ENCODE results near the gene RGR. TPM values are rescaled to one million over a fixed set of nuclear protein-coding genes. Genes with fewer than 3 reads are reported as not detected.
"Not testable (repeated sequence)": the region's sequence is repeated elsewhere in the genome, so short reads cannot be mapped to it uniquely, and the experiment has no call there.

Gene RGR
- total RNA-seq, 1 donor from 2014 or later = 2.4 TPM

DNA sequence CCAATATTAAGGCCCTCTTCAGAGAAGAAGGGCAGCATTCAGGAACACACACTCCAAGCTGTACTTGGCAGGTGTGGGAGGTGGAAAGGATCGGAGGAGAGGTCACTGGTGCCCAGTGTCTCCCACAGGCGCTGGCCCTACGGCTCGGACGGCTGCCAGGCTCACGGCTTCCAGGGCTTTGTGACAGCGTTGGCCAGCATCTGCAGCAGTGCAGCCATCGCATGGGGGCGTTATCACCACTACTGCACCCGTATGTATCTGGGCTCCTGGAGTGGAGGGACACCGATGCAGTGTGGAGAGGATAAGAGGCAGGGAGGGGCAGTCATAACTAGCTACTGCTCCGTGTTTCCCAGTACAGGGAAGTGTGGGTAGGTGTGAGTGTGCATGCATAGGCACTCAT, 3.9 kb downstream of the RGR start:
- intact Hi-C loops (cut with DNase I) = no loop called here
- ATAC-seq = no peak
- no peak for DNase-seq (ENCODE audit: low spot score)

DNA sequence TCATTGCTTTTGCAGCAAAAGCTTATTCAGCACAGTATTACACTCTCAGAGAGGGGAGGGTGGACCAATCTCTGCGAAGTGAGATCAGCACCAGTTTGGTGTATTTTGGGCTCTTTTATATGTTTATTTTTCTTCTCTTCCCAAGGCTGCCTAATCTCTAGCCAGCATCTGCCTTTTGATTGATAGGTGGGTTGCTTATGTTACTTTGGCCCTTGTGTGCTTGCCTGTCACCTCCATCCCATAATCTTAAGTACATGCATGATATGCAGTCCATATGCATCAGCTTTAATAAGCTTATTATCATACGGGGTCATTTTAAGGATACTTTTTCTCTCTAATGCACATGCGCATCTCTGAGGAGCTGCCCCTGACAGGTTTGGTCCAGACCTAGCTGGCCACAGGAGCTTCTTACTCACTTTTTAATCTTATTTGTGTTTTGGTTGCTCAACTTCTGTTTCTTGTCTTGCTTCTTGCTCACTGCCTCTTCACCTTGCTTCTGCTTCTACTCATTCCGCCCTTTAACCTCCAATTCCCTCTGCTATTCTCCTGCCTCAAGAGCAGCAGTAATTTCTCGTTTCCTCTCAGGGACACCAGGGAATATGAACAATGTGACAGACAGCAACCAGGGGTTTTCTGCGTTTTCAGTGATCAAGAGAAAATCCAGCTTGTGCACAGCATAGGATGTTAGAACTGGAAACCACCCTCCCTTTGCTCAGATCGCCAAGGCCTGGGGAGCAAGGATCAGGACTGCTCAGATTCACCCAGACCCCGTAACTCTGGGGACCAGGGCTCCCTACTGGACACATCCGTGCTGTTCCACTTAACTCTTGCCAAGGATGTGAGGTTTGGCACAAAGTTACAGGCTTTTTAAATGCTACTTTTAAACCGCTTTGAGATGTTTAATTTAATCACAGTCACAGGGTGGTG, 10.0 kb downstream of the RGR start:
- ATAC-seq (no peak), DNase-seq (ENCODE audit: low spot score) (no peak)
- intact Hi-C loops (cut with DNase I) = no loop called here

DNA sequence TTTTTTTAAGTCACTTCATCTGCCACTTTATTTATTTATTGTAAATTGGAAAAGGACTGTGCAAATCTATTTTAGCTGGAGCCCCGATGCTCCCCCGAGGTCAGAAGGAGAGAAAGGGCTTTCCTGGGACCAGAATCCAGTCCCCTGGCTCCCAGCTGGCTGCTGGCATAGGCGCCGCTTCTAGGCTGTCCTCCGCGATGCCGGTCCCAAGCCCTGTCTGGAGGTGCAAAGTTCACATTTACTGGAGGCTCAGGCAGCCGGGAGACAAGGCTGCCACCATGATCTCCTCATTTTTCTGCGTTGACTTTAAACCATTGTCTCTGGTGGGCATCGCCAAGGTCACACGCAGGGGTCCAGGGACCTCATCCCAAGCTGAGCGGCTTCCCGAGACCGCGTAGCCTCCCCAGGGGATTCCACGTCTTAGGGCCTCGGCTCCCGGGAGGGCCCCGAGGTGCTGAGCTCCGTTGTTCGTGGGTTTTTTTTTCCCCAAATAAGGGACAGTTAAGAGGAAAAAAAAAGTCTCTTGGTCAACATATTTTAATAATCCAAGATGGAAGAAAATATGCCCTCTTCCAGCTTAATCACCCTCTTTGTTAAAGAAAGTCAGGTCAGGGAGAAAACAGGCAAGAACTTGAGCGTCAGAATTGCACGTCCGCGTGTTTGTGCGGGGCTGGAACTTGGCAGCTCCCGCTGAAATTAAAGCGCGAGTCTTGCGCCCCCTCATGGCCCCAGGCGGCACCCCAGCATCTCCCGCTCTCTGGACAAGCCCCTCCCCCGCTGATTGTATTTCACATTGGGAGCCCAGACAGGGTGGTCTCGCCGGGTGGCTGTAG, 11.9 kb downstream of the RGR start:
- intact Hi-C loops (cut with DNase I) = no loop called here
- ATAC-seq = peak; percentile 87
- peak; percentile 84 for DNase-seq (ENCODE audit: low spot score)

DNA sequence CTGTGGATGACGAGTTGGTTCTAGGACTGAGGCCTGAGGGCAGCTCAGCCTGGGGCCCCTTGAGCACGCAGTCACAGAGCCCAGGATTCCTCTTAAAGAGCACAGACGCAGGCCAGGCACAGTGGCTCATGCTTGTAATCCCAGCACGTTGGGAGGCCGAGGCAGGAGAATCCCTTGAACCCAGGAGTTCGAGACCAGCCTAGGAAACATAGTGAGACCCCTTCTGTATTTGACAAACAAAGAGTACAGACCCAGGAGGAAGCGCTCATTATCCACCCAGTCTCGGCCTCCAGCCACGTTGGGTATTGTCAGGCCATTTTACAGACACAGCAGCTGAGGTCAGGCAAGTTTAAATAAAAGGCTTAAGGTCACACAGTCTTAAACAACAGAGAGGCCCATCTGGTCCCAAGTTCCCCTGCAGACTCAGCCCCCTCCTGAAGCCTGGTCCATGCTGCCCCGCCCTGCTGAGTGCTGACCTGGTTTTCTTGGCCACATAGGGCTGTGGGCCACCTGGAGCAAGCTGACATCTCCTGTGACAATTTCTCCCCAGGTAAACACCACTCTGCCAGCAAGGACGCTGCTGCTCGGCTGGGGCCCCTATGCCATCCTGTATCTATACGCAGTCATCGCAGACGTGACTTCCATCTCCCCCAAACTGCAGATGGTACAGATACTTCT, 12.6 kb downstream of the RGR start:
- intact Hi-C loops (cut with DNase I) = no loop called here
- ATAC-seq (no peak), DNase-seq (ENCODE audit: low spot score) (no peak)

DNA sequence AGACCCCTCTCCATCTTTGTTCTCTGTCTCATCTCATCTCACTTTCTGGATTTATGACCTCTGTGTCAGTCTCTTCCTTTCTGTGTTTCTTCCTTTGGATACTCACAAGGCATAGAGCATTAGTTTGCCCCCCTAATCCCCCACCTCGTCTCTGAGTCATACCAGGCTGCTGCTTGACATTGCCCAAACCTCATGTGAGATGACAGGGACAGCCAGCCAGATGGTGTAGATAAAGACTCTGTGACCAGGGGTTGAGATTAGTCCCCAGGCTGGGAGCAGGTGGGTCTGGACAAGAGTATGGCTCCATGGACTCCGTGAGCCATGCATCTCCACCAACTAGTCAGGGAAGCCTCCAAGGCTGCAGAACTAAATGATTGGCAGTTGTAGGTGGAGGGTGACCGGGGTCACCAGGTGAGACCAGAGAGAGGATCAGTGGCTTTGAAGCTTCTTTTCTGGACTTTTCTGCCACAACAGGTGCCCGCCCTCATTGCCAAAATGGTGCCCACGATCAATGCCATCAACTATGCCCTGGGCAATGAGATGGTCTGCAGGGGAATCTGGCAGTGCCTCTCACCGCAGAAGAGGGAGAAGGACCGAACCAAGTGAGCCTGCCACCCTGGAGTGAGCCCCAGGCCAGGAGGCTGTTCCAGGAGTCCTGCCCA, 13.3 kb downstream of the RGR start:
- DNase-seq (ENCODE audit: low spot score) (no peak), ATAC-seq (no peak)
- intact Hi-C loops (cut with DNase I) = no loop called here

DNA sequence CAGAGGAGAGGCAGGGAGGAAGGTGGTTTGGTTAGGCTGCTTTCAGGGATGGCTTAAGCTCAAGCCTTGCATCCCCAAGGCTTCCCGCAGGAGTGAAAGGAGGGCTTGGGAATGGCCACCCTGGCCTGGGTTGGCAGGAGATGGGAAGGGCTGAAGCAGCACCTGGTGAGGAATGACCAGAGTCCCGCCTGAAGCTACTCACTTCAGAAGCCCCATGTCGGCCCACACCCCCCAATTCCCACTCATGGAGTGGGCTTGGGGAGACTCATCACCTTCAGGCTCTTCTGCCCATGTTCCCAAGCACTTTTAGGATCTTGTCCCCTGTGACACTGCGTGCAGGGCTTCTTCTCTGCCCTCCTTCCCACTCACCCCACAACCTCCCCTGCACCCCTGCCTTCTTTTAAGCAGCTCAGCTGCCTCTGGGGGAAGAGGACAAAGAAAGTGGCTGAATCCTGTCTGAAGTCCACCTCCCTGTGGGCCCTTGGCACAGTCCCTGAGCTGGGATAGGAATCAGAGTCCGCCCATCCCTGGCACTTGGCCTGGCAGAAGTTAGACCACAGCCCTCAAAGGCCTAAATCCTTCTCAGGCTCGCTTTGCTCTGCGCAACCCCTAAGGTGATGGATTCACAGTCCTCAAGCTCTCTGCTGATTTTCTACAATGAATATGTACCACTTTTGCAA, 16.5 kb downstream of the RGR start:
- intact Hi-C loops (cut with DNase I) = loop anchor here (5.0 to 10.0 kb wide), 2 partner anchors 113 to 276 kb away; no protein-coding TSS in a partner anchor
- no peak for DNase-seq (ENCODE audit: low spot score)
- ATAC-seq = no peak

DNA sequence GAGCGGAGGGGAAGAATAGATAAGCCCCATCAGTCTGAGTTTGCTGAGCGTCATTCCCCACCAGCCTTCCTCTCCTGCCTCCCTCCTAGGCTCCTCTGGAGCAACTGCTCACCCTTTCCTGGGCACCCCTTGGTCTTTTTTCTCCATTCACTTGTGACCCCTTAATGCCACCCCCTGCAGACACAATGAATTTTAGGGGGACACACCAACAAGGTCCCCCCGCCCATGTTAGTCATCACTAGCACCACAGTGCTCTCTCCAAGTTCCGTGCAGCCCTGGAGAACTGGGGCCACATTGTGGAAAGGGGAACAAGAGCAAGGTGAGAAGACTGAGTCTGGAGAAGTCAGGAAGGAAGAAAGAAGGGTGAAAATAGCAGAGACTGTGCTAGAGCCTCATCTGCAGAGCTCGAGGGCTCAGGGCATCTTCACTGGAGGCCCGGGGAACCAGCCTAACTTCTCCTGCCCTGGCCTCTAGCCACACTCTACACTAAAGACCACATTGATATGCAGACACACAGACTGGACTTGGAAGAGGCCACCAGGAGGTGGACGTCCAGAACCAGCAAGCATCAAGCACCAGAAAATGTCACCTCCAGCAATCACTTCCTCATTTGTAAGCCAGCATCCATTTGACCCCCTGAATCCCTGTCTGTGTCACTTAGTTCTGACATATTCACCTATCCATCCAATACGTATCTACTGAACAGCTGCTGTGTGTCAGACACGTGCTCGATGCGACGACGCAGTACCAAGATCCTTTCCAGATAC, 17.5 kb downstream of the RGR start:
- no peak for DNase-seq (ENCODE audit: low spot score)
- intact Hi-C loops (cut with DNase I) = loop anchor here (5.0 to 10.0 kb wide), 2 partner anchors 112 to 275 kb away; no protein-coding TSS in a partner anchor
- ATAC-seq = no peak

DNA sequence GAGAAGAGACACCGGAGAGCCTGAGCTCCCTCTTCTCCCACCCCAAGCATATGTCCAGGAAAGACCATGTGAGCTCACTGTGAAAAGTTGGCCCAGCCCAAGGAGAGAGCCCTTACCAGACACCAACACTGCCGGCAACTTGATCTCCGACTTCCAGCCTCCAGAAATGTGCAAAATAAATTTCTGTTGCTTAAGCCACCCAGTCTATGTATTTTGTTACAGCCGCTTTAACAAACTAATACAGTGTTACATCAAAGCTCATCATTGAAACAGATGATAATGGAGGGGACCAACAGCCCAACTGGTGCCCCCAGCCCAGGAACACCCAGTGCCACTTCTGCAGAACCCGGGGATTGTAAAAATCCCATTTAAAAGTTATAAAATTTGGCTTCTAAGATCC, 18.9 kb downstream of the RGR start:
- intact Hi-C loops (cut with DNase I) = loop anchor here (5.0 to 10.0 kb wide), 2 partner anchors 111 to 274 kb away; no protein-coding TSS in a partner anchor
- ATAC-seq (no peak), DNase-seq (ENCODE audit: low spot score) (no peak)

DNA sequence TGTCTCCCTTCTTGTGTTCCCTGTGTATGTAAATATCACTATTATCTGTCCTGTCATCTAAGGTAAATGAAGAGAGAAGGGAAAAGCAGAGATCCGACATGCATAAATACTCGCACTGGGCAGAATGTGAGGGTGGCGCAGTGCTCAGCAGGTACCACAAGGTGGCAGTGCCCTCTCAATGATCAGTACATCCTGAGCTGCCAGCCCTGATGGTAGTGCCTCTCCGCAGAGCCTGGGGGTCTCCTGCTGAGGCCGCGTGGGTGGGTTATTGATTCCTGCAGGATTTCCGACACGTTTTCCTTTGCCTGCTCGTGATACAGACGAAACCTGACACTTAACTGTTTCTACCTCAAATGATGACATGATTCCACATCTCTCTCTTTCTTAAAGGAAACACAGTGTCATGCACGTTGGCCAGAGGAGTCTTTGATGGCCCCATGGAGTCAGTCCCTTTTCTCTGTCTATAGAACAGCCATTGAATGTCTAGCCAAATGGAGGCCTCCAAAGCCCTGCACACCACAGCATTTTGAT, 19.8 kb downstream of the RGR start:
- ATAC-seq (peak; percentile 91), DNase-seq (ENCODE audit: low spot score) (peak; percentile 83)
- intact Hi-C loops (cut with DNase I) = loop anchor here (5.0 to 10.0 kb wide), 2 partner anchors 110 to 273 kb away; no protein-coding TSS in a partner anchor

DNA sequence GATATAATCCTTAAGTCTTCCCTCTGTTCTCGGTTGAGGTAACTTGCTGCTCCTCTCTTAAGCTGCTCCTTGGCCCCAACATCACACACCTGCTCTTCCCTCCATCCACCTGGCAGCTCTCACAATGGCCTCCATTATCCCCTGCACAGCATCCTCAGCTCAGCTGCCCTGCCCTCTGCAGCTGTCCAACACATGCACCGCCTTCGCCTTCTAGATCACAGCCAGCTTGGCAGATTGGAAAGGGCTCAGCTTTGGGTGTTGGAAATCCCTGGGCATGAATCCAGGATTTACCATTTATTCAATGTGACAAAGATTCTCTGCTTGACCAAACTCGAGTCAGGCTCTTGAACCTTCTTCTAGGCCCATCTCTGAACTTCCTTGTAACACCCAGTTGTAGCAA, 20.6 kb downstream of the RGR start:
- no peak for DNase-seq (ENCODE audit: low spot score)
- no peak for ATAC-seq
- intact Hi-C loops (cut with DNase I) = loop anchor here (10.0 kb wide), 1 partner anchor 109 kb away; no protein-coding TSS in a partner anchor

DNA sequence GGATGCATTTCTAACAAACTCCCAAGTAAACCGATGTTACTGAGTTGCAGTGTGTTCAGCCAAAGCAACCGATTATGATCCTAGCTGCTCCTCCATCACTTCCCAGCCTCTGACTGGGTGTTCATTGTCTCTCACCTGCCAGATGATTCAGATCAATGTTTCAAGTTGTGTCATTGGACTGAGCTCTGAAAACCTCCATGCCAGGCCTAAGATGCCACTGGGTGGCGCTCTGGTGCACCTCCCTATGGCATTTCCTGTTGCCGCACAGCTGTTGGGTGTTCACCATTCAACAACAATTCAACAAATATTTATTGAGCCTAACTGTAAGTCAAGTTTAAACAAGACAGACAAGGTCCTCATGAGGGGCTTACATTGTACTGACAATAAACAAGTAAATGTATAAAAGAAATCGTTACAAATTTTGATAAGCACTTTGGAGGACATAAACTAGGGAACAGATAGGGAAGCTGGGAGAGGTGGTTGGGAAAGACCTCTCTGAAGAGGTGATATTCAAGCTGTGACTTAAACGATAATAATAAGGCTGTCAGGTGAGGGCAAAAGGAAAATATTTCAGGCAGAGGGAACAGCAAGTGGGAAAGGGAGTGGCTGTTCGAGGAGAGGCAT, 22.8 kb downstream of the RGR start:
- DNase-seq (ENCODE audit: low spot score) = no peak
- intact Hi-C loops (cut with DNase I) = loop anchor here (10.0 kb wide), 1 partner anchor 107 kb away; no protein-coding TSS in a partner anchor
- ATAC-seq = no peak

DNA sequence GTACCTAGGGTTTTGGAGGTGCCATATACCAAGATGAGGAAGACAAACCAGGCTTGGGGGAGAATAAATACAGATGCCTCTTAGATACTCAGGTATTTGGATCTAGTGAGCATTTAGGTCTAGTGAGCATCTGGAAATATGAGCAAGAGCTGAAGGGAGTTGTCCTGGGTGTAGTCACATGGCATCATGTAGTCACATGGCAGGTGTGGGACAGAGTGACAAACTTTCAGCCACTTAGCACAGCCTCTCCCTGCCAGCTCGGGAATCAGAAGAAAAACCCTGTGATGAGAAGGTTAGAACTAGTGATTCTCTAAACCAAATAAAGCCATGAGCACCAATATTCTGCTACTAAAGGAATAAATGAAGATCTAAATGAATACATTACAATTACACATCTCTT, 24.3 kb downstream of the RGR start:
- DNase-seq (ENCODE audit: low spot score) = no peak
- intact Hi-C loops (cut with DNase I) = loop anchor here (10.0 kb wide), 1 partner anchor 106 kb away; no protein-coding TSS in a partner anchor

DNA sequence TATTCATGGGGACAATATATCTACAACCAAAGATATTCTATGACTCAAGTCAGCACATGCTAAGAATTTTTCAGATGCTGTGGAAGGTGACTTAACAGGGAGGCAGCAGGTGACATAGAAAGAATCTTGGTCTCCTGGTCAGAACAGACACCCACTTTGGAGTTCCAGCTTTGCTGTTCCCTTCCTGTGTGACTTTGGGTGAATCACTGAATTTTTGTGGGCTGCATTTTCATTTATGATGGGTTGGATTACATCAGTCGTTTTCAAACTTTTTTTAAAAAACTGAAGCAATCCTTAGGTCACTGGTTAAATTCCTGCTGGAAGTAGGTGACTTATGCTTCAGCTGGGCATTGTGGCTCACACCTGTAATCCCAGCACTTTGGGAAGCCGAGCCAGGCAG, 24.9 kb downstream of the RGR start:
- intact Hi-C loops (cut with DNase I) = loop anchor here (10.0 kb wide), 1 partner anchor 105 kb away; no protein-coding TSS in a partner anchor
- ATAC-seq (no peak), DNase-seq (ENCODE audit: low spot score) (no peak)

More for the DNA sequence above, 24.3 kb downstream of the RGR start:
- no peak for ATAC-seq

DNA sequence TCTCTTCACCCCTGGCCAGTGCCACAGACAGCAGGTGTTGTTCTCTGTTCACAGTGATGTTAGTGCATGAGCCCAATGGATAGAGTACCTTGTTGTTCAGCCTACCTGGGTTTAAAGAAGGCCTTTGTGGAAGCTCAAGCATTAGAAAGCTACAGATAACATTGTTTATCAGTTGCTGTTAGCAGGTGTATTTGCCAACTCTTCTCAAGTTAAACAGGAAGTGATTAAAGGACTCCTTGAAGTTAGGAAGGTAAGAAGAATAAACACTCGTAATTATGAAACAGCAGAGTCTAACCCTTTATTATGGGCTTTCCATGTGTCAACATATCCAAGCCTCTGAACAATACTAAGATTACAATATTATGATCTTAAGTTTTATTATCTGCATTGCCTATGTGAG, 25.9 kb downstream of the RGR start:
- intact Hi-C loops (cut with DNase I) = no loop called here
- ATAC-seq (no peak), DNase-seq (ENCODE audit: low spot score) (no peak)

DNA sequence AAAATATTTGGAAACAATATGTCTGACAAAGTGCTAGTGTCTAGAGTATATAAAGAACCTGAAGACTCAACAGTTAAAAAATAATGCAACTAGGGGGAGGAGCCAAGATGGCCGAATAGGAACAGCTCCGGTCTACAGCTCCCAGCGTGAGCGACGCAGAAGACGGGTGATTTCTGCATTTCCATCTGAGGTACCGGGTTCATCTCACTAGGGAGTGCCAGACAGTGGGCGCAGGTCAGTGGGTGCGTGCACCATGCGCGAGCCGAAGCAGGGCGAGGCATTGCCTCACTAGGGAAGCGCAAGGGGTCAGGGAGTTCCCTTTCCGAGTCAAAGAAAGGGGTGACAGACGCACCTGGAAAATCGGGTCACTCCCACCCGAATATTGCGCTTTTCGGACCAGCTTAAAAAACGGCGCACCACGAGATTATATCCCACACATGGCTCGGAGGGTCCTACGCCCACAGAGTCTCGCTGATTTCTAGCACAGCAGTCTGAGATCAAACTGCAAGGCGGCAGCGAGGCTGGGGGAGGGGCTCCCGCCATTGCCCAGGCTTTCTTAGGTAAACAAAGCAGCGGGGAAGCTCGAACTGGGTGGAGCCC, 35.1 kb downstream of the RGR start:
- intact Hi-C loops (cut with DNase I); DNase-seq (ENCODE audit: low spot score); ATAC-seq: not testable (repeated sequence)

DNA sequence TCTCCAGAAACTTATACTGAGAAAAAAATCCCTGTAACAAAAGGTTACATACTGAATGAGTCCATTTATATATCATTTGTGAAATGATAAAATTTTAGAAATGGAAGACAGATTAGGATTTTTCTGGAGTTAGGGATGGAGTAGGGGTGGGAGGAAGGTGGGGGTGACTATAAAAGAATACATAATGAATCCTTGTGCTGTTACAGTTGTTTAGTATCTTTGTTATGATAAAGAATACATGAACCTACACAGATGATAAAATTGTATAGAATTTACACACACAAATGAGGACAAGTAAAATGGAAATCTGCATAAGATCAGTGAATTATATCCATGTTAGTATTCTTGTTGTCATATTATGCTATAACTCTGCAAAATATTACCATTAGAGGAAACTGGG, 41.8 kb downstream of the RGR start:
- intact Hi-C loops (cut with DNase I) = no loop called here
- ATAC-seq = no peak

More for the DNA sequence above, 41.8 kb downstream of the RGR start:
- DNase-seq (ENCODE audit: low spot score) = no peak
